GM12878 (cell line): ENCODE measurements around the gene CBFB. TPM values are rescaled to one million over a fixed set of nuclear protein-coding genes. Genes with fewer than 3 reads are reported as not detected.

Experiments
- ATF7 ChIP-seq: fragments of 450-650 bp; IDR thresholded peaks from 2 replicates; pipeline ENCODE4 v1.6.1; 2016; ENCODE audit warnings: low read depth, mild to moderate bottlenecking
- BACH1 ChIP-seq: fragments of 450-650 bp; IDR thresholded peaks from 2 replicates; pipeline ENCODE4 v1.6.1; 2017; ENCODE audit warnings: mild to moderate bottlenecking, borderline replicate concordance
- BHLHE40 ChIP-seq, 2 experiments: fragments of 450-650 bp in 1 of 2; IDR thresholded peaks; 2 replicates each; pipeline ENCODE4 v1.6.1; 2011 to 2017; ENCODE audit warnings: low read depth in 2 of 2, borderline replicate concordance in 1 of 2, improper control_type of control experiment in 1 of 2, low read length in 1 of 2, mild to moderate bottlenecking in 1 of 2
- CTCF ChIP-seq, 3 experiments: IDR thresholded peaks in 2 of 3; conservative IDR thresholded peaks in 1 of 3; 2 replicates each; pipeline ENCODE4 v1.5.1; 2011; ENCODE audit warnings: low read depth in 3 of 3, low read length in 3 of 3, mild to moderate bottlenecking in 3 of 3, control low read depth in 2 of 3, moderate library complexity in 2 of 3, inconsistent platforms in 1 of 3, mixed read lengths in 1 of 3; ENCODE audit not compliant: control insufficient read depth in 2 of 3, insufficient read depth in 1 of 3; ENCODE audit errors: extremely low read depth in 1 of 3
- CUX1 ChIP-seq: IDR thresholded peaks from 2 replicates; pipeline ENCODE4 v1.6.1; 2012; ENCODE audit warnings: improper control_type of control experiment, low read depth, low read length; ENCODE audit not compliant: insufficient replicate concordance
- SIN3A ChIP-seq: IDR thresholded peaks from 2 replicates; pipeline ENCODE4 v1.6.1; 2012; ENCODE audit warnings: low read depth, low read length, improper control_type of control experiment
- SRF ChIP-seq, 2 experiments: IDR thresholded peaks; 2 replicates each; pipeline ENCODE4 v1.6.1; 2011; ENCODE audit warnings: low read depth in 2 of 2, low read length in 2 of 2, mild to moderate bottlenecking in 1 of 2, moderate library complexity in 1 of 2
- ZNF592 ChIP-seq: fragments of 450-650 bp; IDR thresholded peaks from 2 replicates; pipeline ENCODE4 v1.6.1; 2017; ENCODE audit warnings: mild to moderate bottlenecking, moderate library complexity
- polyA plus RNA-seq, 11 experiments: library from polyadenylated mRNA; depleted of rRNA in 4 of 11; unstranded in 6 of 11; stranded (reverse) in 5 of 11; fragments of >200 nt; fragmentation: Nextera tagmentation in 4 of 11; fragmentation: Illumina TruSeq in 1 of 11; extraction: Ambion mirVana in 4 of 11; extraction: Trizol in 1 of 11; gene quantifications; 1 replicate in 1 of 11; 2 replicates in 10 of 11; pipeline versions ENCODE4 v1.2.1 to v1.2.3, GENCODE V29; 2011 to 2016; ENCODE audit warnings: inconsistent platforms in 2 of 11, missing spikeins in 2 of 11, low read depth in 1 of 11
- total RNA-seq, 4 experiments: library from RNA; depleted of rRNA in 3 of 4; stranded (reverse); fragments of >200 nt in 3 of 4; fragmentation: Illumina TruSeq in 1 of 4; extraction: Trizol in 1 of 4; gene quantifications; 2 replicates each; pipeline versions ENCODE4 v1.2.1 to v1.2.3, GENCODE V29; 2013 to 2021
- TF ChIP-seq, protein P1 (sequence below): fragments of 450-650 bp; IDR thresholded peaks from 2 replicates; pipeline ENCODE4 v1.6.1; 2017; ENCODE audit warnings: antibody characterized with exemption, mild to moderate bottlenecking, moderate library complexity
- TF ChIP-seq, protein P2 (sequence below): fragments of 450-650 bp; IDR thresholded peaks from 2 replicates; pipeline ENCODE4 v1.6.1; 2014; ENCODE audit warnings: mild to moderate bottlenecking
- TF ChIP-seq, protein P3 (sequence below): IDR thresholded peaks from 2 replicates; pipeline ENCODE4 v1.6.1; 2011; ENCODE audit warnings: borderline replicate concordance, low read depth, mild to moderate bottlenecking, moderate library complexity, mixed read lengths, low read length; ENCODE audit not compliant: insufficient read depth; ENCODE audit errors: extremely low read length

The CBFB gene
- total and polyA plus RNA-seq, 10 of the 15 experiments (the other 5 are each of a cell fraction or from before 2014, with no cell fraction given), result 25.3 to 83.8 (median 65.7) TPM

DNA sequence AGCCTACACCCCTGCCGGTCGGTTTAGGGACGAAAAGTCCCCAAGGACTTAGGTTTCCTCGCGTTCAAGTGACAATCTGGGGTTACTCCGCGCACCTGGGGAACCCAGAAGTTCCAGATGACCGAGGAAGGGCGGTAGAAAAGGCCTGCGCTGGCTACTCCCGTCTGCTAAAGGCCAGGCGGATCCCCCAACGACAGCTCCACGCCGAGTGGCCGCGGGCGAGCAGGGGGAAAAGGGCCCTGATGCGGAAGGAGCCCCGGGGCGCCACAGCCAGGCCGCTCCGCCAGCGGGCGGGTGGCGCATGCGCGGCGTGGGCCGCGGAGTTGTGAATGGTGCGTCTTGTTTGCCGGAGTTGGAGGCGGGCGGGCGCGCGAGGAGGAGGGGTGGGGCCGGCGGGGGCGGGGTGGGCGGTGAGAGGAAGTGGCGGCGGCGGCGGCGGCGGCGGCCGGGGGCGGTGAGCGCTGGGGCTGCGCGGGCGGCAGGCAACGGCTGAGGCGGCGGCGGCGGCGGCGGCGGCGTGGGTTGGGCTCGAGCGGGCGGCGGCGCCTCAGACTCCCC lies at the start of gene CBFB (continued):
- TF ChIP-seq, protein P1, sequence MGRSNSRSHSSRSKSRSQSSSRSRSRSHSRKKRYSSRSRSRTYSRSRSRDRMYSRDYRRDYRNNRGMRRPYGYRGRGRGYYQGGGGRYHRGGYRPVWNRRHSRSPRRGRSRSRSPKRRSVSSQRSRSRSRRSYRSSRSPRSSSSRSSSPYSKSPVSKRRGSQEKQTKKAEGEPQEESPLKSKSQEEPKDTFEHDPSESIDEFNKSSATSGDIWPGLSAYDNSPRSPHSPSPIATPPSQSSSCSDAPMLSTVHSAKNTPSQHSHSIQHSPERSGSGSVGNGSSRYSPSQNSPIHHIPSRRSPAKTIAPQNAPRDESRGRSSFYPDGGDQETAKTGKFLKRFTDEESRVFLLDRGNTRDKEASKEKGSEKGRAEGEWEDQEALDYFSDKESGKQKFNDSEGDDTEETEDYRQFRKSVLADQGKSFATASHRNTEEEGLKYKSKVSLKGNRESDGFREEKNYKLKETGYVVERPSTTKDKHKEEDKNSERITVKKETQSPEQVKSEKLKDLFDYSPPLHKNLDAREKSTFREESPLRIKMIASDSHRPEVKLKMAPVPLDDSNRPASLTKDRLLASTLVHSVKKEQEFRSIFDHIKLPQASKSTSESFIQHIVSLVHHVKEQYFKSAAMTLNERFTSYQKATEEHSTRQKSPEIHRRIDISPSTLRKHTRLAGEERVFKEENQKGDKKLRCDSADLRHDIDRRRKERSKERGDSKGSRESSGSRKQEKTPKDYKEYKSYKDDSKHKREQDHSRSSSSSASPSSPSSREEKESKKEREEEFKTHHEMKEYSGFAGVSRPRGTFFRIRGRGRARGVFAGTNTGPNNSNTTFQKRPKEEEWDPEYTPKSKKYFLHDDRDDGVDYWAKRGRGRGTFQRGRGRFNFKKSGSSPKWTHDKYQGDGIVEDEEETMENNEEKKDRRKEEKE, result no peak
- no peak for TF ChIP-seq CUX1
- no peak for TF ChIP-seq CTCF (IDR thresholded peaks at IDR 0.05 in 2 of 3, conservative IDR thresholded peaks at IDR 0.05 in 1 of 3; ENCODE audit: control insufficient read depth in 2 of 3, extremely low read depth in 1 of 3, insufficient read depth in 1 of 3, low read depth in 3 of 3, low read length in 3 of 3)
- TF ChIP-seq SRF (IDR thresholded peaks at IDR 0.05; ENCODE audit: low read depth in 2 of 2, low read length in 2 of 2), result no peak
- TF ChIP-seq, protein P2, sequence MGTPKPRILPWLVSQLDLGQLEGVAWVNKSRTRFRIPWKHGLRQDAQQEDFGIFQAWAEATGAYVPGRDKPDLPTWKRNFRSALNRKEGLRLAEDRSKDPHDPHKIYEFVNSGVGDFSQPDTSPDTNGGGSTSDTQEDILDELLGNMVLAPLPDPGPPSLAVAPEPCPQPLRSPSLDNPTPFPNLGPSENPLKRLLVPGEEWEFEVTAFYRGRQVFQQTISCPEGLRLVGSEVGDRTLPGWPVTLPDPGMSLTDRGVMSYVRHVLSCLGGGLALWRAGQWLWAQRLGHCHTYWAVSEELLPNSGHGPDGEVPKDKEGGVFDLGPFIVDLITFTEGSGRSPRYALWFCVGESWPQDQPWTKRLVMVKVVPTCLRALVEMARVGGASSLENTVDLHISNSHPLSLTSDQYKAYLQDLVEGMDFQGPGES, result no peak
- TF ChIP-seq BHLHE40 (IDR thresholded peaks at IDR 0.05; ENCODE audit: borderline replicate concordance in 1 of 2, low read depth in 2 of 2, low read length in 1 of 2), result peak in 1 of 2 experiments; percentile 19; a peak in 1 of 4 replicates
- TF ChIP-seq SIN3A, result peak; percentile 82
- TF ChIP-seq, protein P3, sequence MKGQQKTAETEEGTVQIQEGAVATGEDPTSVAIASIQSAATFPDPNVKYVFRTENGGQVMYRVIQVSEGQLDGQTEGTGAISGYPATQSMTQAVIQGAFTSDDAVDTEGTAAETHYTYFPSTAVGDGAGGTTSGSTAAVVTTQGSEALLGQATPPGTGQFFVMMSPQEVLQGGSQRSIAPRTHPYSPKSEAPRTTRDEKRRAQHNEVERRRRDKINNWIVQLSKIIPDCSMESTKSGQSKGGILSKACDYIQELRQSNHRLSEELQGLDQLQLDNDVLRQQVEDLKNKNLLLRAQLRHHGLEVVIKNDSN, result no peak
- TF ChIP-seq ZNF592, result no peak
- peak; percentile 36 for TF ChIP-seq BACH1
- no peak for TF ChIP-seq ATF7
